Endothelial cell of umbilical vein (primary cell): ENCODE results near the gene RTP3.

ENCODE experiments used
- EZH2 ChIP-seq: IDR thresholded peaks from 2 replicates; pipeline ENCODE4 v1.6.1; 2012; ENCODE audit warnings: borderline replicate concordance, low read depth, mild to moderate bottlenecking, moderate library complexity, low read length, inconsistent platforms; ENCODE audit not compliant: severe bottlenecking
- POLR2A ChIP-seq: IDR thresholded peaks from 2 replicates; pipeline ENCODE4 v1.6.1; 2012; ENCODE audit warnings: low read depth, mild to moderate bottlenecking, control low read depth, low read length
- POLR2AphosphoS5 ChIP-seq: IDR thresholded peaks from 2 replicates; pipeline ENCODE4 v1.6.1; 2012; ENCODE audit warnings: low read depth, mild to moderate bottlenecking, control low read depth, low read length, moderate library complexity; ENCODE audit not compliant: insufficient read depth
- TF ChIP-seq, protein P1 (sequence below): IDR thresholded peaks from 2 replicates; pipeline ENCODE4 v1.6.1; 2011; ENCODE audit not compliant: insufficient read depth, insufficient read length
- TF ChIP-seq, protein P2 (sequence below), 2 donors: IDR thresholded peaks; 1 replicate in 1 of 2; 2 replicates in 1 of 2; pipeline ENCODE4 v1.5.1; 2011; ENCODE audit warnings: low read length in 2 of 2, mild to moderate bottlenecking in 2 of 2, moderate library complexity in 2 of 2, control low read depth in 1 of 2, inconsistent platforms in 1 of 2, low read depth in 1 of 2; ENCODE audit not compliant: insufficient read depth in 1 of 2; ENCODE audit errors: extremely low read depth in 1 of 2

DNA sequence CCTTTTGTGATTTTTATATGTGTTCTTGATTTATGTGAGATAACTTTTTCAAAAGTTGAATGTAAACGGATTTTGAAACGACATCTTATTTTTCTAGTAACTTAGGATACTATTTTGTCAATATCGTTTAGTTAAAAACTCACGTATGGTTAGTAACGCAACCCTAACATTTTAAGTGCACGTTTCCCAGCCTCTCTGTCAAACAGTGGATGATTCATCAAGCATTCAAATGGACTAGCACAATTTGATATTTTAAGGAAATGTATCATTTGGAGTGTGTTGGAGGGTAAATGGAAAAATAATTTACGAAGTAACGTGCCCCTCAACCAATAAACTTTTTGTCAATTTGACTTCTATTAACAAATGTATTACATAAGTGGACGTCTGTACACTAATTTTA is 23.3 kb downstream of the RTP3 start:
- TF ChIP-seq, protein P1, sequence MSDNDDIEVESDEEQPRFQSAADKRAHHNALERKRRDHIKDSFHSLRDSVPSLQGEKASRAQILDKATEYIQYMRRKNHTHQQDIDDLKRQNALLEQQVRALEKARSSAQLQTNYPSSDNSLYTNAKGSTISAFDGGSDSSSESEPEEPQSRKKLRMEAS: no peak
- TF ChIP-seq, protein P2, sequence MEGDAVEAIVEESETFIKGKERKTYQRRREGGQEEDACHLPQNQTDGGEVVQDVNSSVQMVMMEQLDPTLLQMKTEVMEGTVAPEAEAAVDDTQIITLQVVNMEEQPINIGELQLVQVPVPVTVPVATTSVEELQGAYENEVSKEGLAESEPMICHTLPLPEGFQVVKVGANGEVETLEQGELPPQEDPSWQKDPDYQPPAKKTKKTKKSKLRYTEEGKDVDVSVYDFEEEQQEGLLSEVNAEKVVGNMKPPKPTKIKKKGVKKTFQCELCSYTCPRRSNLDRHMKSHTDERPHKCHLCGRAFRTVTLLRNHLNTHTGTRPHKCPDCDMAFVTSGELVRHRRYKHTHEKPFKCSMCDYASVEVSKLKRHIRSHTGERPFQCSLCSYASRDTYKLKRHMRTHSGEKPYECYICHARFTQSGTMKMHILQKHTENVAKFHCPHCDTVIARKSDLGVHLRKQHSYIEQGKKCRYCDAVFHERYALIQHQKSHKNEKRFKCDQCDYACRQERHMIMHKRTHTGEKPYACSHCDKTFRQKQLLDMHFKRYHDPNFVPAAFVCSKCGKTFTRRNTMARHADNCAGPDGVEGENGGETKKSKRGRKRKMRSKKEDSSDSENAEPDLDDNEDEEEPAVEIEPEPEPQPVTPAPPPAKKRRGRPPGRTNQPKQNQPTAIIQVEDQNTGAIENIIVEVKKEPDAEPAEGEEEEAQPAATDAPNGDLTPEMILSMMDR (IDR thresholded peaks at IDR 0.05; ENCODE audit: extremely low read depth in 1 of 2, insufficient read depth in 1 of 2, low read depth in 1 of 2, low read length in 2 of 2): no peak
- TF ChIP-seq POLR2AphosphoS5 (no peak), EZH2 (no peak), POLR2A (no peak)
